MM.1S (cell line): ENCODE results near the gene VAC14.

Source experiments
- DNase-seq: peaks from one replicate; pipeline ENCODE4 v3.0.0-alpha.2; 2015
- H2AFZ ChIP-seq: fragments of 300-600 bp; sonication (generic); 2 replicates; pipeline ENCODE4 v1.6.0; 2016; ENCODE audit warnings: antibody characterized with exemption, low read length
- H3F3A ChIP-seq: fragments of 300-600 bp; sonication (generic); 2 replicates; pipeline ENCODE4 v1.6.1; 2016; ENCODE audit warnings: mild to moderate bottlenecking, antibody characterized with exemption, low read length, moderate library complexity, mixed read lengths; ENCODE audit not compliant: insufficient read depth
- H3K27ac ChIP-seq: fragments of 300-600 bp; sonication (generic); 2 replicates; pipeline ENCODE4 v1.5.1; 2016; ENCODE audit warnings: mild to moderate bottlenecking, low read length
- H3K27me3 ChIP-seq: fragments of 300-600 bp; sonication (generic); replicated peaks from 2 replicates; pipeline ENCODE4 v1.6.0; 2016; ENCODE audit warnings: low read length; ENCODE audit not compliant: insufficient read depth
- H3K36me3 ChIP-seq: fragments of 300-600 bp; sonication (generic); replicated peaks from 2 replicates; pipeline ENCODE4 v1.6.1; 2016; ENCODE audit warnings: mild to moderate bottlenecking, low read length, mixed read lengths; ENCODE audit not compliant: insufficient read depth
- H3K4me1 ChIP-seq: fragments of 300-600 bp; sonication (generic); 2 replicates; pipeline ENCODE4 v1.6.1; 2016; ENCODE audit warnings: low read length, mixed read lengths
- H3K4me2 ChIP-seq: fragments of 300-600 bp; sonication (generic); 2 replicates; pipeline ENCODE4 v1.6.0; 2016; ENCODE audit warnings: low read depth, low read length
- H3K4me3 ChIP-seq: fragments of 300-600 bp; sonication (generic); 2 replicates; pipeline ENCODE4 v1.5.1; 2016; ENCODE audit warnings: low read length, mixed read lengths
- H3K79me2 ChIP-seq: fragments of 300-600 bp; sonication (generic); 2 replicates; pipeline ENCODE4 v1.6.1; 2016; ENCODE audit warnings: mixed run types, low read length, mixed read lengths
- H3K9ac ChIP-seq: fragments of 300-600 bp; sonication (generic); 2 replicates; pipeline ENCODE4 v1.6.1; 2016; ENCODE audit warnings: low read length, mixed read lengths
- H3K9me2 ChIP-seq: fragments of 300-600 bp; sonication (generic); replicated peaks from 2 replicates; pipeline ENCODE4 v1.6.1; 2016; ENCODE audit warnings: mild to moderate bottlenecking, low read length, mixed read lengths; ENCODE audit not compliant: insufficient read depth
- H3K9me3 ChIP-seq: fragments of 300-600 bp; sonication (generic); replicated peaks from 2 replicates; pipeline ENCODE4 v1.6.1; 2016; ENCODE audit warnings: mild to moderate bottlenecking, low read length, mixed read lengths; ENCODE audit not compliant: insufficient read depth
- H4K20me1 ChIP-seq: fragments of 300-600 bp; sonication (generic); 2 replicates; pipeline ENCODE4 v1.6.1; 2016; ENCODE audit warnings: mild to moderate bottlenecking, low read length, moderate library complexity, mixed read lengths; ENCODE audit not compliant: insufficient read depth
- EZH2 ChIP-seq: fragments of 300-600 bp; sonication (generic); optimal IDR thresholded peaks from 2 replicates; pipeline ENCODE3; 2017; ENCODE audit warnings: low read depth, mild to moderate bottlenecking, antibody characterized with exemption, low read length, mixed read lengths
- EZH2phosphoT487 ChIP-seq: fragments of 300-600 bp; sonication (generic); IDR thresholded peaks from 2 replicates; pipeline ENCODE4 v1.6.1; 2018; ENCODE audit warnings: antibody characterized with exemption, low read length
- TF ChIP-seq, protein P1 (sequence below): fragments of 300-600 bp; sonication (generic); IDR thresholded peaks from 2 replicates; pipeline ENCODE4 v1.5.1; 2016; ENCODE audit warnings: antibody characterized with exemption, low read length, mixed read lengths

VAC14 gene

DNA sequence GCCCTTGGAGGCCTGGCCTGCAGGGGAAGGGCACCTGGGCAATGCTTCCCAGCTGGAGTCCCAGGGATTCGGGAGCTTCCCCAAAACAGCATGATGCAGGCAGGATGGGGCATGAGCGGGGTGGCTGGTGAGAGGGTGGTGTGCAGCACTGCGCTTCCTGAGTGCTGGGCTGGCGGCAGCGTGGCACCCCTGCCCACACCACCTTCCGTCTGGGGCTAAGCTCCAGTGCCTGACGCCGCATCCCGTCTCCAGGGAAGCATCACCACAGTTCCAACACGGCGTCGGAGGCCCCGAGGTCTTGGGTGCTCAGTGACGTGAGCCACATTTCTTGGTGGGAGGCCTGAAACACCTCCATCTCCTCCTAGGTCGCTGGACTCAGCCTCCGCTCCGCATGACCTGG is 101.3 kb downstream of the VAC14 start:
- Histone ChIP-seq H3K4me3 (no peak overlapping the region), H3K27ac (no peak overlapping the region)

DNA sequence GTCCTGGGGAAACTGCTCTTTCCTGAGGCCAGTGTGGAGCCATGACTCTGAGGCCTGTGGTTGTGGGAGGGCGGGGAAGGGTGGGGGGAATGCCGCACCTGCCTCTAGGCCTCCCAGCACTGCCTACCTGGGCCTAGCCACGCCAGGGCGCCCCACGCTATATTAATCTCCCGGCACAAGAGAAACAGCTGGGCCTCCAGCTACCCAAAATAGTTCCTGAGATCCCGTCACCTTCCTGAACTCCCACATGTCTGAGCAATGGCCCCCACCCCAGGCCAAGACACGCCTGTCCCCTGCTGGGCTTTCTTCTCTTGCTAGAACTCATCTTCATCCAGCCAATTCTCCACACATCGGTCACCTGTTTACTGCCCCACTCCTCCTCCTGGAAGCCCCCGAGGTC is 102.1 kb downstream of the VAC14 start:
- Histone ChIP-seq H3K9me2 (no peaks in the 10 kb centered on the region), H3K9ac (no peak overlapping the region), H3K27me3 (no peaks in the 10 kb centered on the region), H3K9me3 (no peaks in the 10 kb centered on the region), H4K20me1 (no peaks in the 10 kb centered on the region), H3K4me3 (no peak overlapping the region), H3K79me2 (no peaks in the 10 kb centered on the region), H3K27ac (no peak overlapping the region), H3F3A (no peaks in the 10 kb centered on the region), H3K4me2 (no peak overlapping the region), H3K36me3 (no peaks in the 10 kb centered on the region), H2AFZ (no peak overlapping the region), H3K4me1 (no peaks in the 10 kb centered on the region)
- DNase-seq, result no peak
- TF ChIP-seq, protein P1, sequence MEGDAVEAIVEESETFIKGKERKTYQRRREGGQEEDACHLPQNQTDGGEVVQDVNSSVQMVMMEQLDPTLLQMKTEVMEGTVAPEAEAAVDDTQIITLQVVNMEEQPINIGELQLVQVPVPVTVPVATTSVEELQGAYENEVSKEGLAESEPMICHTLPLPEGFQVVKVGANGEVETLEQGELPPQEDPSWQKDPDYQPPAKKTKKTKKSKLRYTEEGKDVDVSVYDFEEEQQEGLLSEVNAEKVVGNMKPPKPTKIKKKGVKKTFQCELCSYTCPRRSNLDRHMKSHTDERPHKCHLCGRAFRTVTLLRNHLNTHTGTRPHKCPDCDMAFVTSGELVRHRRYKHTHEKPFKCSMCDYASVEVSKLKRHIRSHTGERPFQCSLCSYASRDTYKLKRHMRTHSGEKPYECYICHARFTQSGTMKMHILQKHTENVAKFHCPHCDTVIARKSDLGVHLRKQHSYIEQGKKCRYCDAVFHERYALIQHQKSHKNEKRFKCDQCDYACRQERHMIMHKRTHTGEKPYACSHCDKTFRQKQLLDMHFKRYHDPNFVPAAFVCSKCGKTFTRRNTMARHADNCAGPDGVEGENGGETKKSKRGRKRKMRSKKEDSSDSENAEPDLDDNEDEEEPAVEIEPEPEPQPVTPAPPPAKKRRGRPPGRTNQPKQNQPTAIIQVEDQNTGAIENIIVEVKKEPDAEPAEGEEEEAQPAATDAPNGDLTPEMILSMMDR, result no peak
- no peak for TF ChIP-seq EZH2
- no peak for TF ChIP-seq EZH2phosphoT487

More for the DNA sequence above, 101.3 kb downstream of the VAC14 start:
- no peak for DNase-seq
- no peak overlapping the region for H3K9ac ChIP-seq
- no peak overlapping the region for H2AFZ ChIP-seq
- H3K36me3 ChIP-seq, result no peaks in the 10 kb centered on the region
- H3K79me2 ChIP-seq, result no peaks in the 10 kb centered on the region
- H3K27me3 ChIP-seq, result no peaks in the 10 kb centered on the region
- no peaks in the 10 kb centered on the region for H3K9me3 ChIP-seq
- no peak overlapping the region for H3K4me2 ChIP-seq
- H3K9me2 ChIP-seq, result no peaks in the 10 kb centered on the region
- H3F3A ChIP-seq, result no peaks in the 10 kb centered on the region
- H3K4me1 ChIP-seq, result no peaks in the 10 kb centered on the region
- TF ChIP-seq, protein P1, result no peak
- TF ChIP-seq EZH2, result no peak
- no peak for TF ChIP-seq EZH2phosphoT487
- H4K20me1 ChIP-seq, result no peaks in the 10 kb centered on the region

- H3K4me1 ChIP-seq, result no peaks in the 10 kb centered on the region
- H2AFZ ChIP-seq, result no peak overlapping the region
- no peaks in the 10 kb centered on the region for H4K20me1 ChIP-seq
- H3K9ac ChIP-seq, result no peak overlapping the region
- TF ChIP-seq EZH2phosphoT487 (no peak), EZH2 (no peak)
- TF ChIP-seq, protein P1, result no peak
- no peaks in the 10 kb centered on the region for H3K9me2 ChIP-seq
- no peaks in the 10 kb centered on the region for H3F3A ChIP-seq
- H3K4me3 ChIP-seq, result no peak overlapping the region
- no peaks in the 10 kb centered on the region for H3K9me3 ChIP-seq
- DNase-seq, result no peak
- no peaks in the 10 kb centered on the region for H3K36me3 ChIP-seq
- H3K4me2 ChIP-seq, result no peak overlapping the region
- no peaks in the 10 kb centered on the region for H3K27me3 ChIP-seq
- no peak overlapping the region for H3K27ac ChIP-seq
- no peaks in the 10 kb centered on the region for H3K79me2 ChIP-seq
Observed at GRCh38 chr16:70697594-70698170, 103.3 kb downstream of the VAC14 start.
